Activated gamma-delta T cell (primary cell): ENCODE measurements around the gene OR14C36.
"Not testable (repeated sequence)": the region's sequence is repeated elsewhere in the genome, so short reads cannot be mapped to it uniquely, and the experiment has no call there.

Source experiments
- DNase-seq: peaks from one replicate; lab custom pipeline; 2025; lab: John Stamatoyannopoulos, UW
- total RNA-seq, 2 donors: gene quantifications; one replicate each; lab custom pipeline; 2026; lab: John Stamatoyannopoulos, UW

The OR14C36 gene
- 0 reads per million in 2 donors for total RNA-seq

- no peak for DNase-seq
Measured at GRCh38 chr1:248348475-248348874, at the start of gene OR14C36. OR14C36 (plus strand) TSS chr1:248348775; CDS start chr1:248348775, 0 bp downstream.

GRCh38 chr1:248303324-248303723 lies 45.3 kb upstream of the OR14C36 start, which contains the start of gene OR2T12:
OR2T12 (minus strand) TSS chr1:248303424; CDS start chr1:248295578, 7,846 bp downstream.
- DNase-seq = no peak

- DNase-seq = not testable (repeated sequence)
Measured at GRCh38 chr1:248305672-248306071, 42.9 kb upstream of the OR14C36 start.

- DNase-seq = no peak
Measured at GRCh38 chr1:248306103-248306502, 42.5 kb upstream of the OR14C36 start.

GRCh38 chr1:248306740-248307139 lies 41.8 kb upstream of the OR14C36 start:
- not testable (repeated sequence) for DNase-seq

- DNase-seq = no peak
Measured at GRCh38 chr1:248316796-248317195, 31.8 kb upstream of the OR14C36 start.

GRCh38 chr1:248324468-248324867 lies 24.1 kb upstream of the OR14C36 start, which contains the start of gene OR2M7:
OR2M7 (minus strand) TSS chr1:248324568; CDS start chr1:248324568, 0 bp downstream.
- no peak for DNase-seq

GRCh38 chr1:248343451-248343850 lies 5.1 kb upstream of the OR14C36 start:
- no peak for DNase-seq

- no peak for DNase-seq
Measured at GRCh38 chr1:248359415-248359814, 10.8 kb downstream of the OR14C36 start.

- DNase-seq = no peak
Measured at GRCh38 chr1:248361121-248361715, 12.6 kb downstream of the OR14C36 start, which contains the start of gene OR2T4. OR2T4 (plus strand) TSS chr1:248361665; CDS start chr1:248361665, 0 bp downstream.

- no peak for DNase-seq
Measured at GRCh38 chr1:248366609-248367008, 18.0 kb downstream of the OR14C36 start.

GRCh38 chr1:248372394-248372793 lies 23.8 kb downstream of the OR14C36 start:
- no peak for DNase-seq

GRCh38 chr1:248373761-248374160 lies 25.2 kb downstream of the OR14C36 start:
- DNase-seq = no peak

GRCh38 chr1:248375446-248375845 lies 26.9 kb downstream of the OR14C36 start, which contains the start of gene OR2T6:
OR2T6 (plus strand) TSS chr1:248375746; CDS start chr1:248387609, 11,863 bp downstream.
- no peak for DNase-seq

- DNase-seq = no peak
Measured at GRCh38 chr1:248376916-248377315, 28.3 kb downstream of the OR14C36 start.

GRCh38 chr1:248380854-248381253 lies 32.3 kb downstream of the OR14C36 start:
- DNase-seq = no peak

- DNase-seq = no peak
Measured at GRCh38 chr1:248388426-248388825, 39.9 kb downstream of the OR14C36 start.

GRCh38 chr1:248393050-248393449 lies 44.5 kb downstream of the OR14C36 start:
- DNase-seq = no peak
